ENCODE results near the gene ZNF835.

DNA sequence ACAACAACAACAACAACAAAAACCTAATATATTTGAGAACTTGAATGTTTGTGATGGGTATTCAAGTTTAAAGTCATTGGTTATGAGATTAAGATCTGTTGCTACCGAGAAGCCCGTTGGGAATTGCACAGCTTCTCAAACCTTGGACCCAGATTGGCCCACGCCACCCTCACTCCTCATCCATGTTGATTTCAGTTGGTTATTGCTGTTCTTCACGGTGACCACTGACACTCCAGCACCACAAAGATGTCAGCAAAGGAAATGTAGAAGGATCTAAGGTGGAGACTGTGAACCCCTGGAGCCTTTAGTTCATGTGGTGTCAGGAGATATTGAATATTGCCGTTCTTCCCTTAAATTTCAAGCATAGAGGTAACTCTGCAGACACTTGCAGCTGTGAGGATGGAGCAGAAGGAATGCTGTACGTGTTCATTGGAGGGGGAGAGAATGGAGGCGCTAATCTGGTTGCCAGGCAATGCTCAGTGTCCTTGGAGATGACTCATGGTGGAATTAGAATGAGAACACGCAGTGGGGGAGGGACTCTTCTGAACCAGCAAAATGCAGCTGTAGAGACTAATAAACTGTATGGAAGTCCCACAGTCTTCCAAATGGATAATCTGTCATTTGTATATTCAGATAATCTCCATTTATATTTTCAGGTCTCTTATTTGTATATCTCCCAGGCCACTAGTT lies 20.8 kb upstream of the ZNF835 start:
- TF ChIP-seq, protein P1, sequence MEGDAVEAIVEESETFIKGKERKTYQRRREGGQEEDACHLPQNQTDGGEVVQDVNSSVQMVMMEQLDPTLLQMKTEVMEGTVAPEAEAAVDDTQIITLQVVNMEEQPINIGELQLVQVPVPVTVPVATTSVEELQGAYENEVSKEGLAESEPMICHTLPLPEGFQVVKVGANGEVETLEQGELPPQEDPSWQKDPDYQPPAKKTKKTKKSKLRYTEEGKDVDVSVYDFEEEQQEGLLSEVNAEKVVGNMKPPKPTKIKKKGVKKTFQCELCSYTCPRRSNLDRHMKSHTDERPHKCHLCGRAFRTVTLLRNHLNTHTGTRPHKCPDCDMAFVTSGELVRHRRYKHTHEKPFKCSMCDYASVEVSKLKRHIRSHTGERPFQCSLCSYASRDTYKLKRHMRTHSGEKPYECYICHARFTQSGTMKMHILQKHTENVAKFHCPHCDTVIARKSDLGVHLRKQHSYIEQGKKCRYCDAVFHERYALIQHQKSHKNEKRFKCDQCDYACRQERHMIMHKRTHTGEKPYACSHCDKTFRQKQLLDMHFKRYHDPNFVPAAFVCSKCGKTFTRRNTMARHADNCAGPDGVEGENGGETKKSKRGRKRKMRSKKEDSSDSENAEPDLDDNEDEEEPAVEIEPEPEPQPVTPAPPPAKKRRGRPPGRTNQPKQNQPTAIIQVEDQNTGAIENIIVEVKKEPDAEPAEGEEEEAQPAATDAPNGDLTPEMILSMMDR (IDR thresholded peaks at IDR 0.05), result no peak
- no peak for TF ChIP-seq POLR2A (IDR thresholded peaks at IDR 0.05)

Data from gastroesophageal sphincter (tissue), 3 donors.